Hepatocyte (in vitro differentiated cells): Measurements from ENCODE around the gene HIPK3.

ENCODE experiments used
- CTCF ChIP-seq: fragments of 200-600 bp; sonication (generic); IDR thresholded peaks from 2 replicates; pipeline ENCODE4 v1.5.1; 2016; ENCODE audit warnings: antibody characterized with exemption, mild to moderate bottlenecking; ENCODE audit not compliant: poor library complexity
- EZH2 ChIP-seq: fragments of 200-600 bp; sonication (generic); IDR thresholded peaks from 2 replicates; pipeline ENCODE4 v1.6.1; 2016; ENCODE audit warnings: antibody characterized with exemption, mild to moderate bottlenecking, borderline replicate concordance
- EZH2phosphoT487 ChIP-seq: fragments of 200-600 bp; sonication (generic); IDR thresholded peaks from one replicate; pipeline ENCODE4 v1.6.1; 2018; ENCODE audit warnings: antibody characterized with exemption, mild to moderate bottlenecking, low read depth, moderate library complexity; ENCODE audit not compliant: unreplicated experiment, severe bottlenecking

GRCh38 chr11:33294224-33294623 lies 37.0 kb downstream of the HIPK3 start:
- TF ChIP-seq EZH2, result no peak
- no peak for TF ChIP-seq CTCF
- no peak for TF ChIP-seq EZH2phosphoT487
